DOHH2 (cell line): Measurements from ENCODE around the gene KBTBD6.

ENCODE experiments used
- H3F3A ChIP-seq: fragments of 200-600 bp; sonication (generic), shearing (Covaris generic); 2 replicates; pipeline ENCODE4 v1.6.0; 2016; ENCODE audit warnings: antibody characterized with exemption, mild to moderate bottlenecking; ENCODE audit not compliant: control insufficient read depth, insufficient read depth
- H3K27ac ChIP-seq: fragments of 200-600 bp; sonication (generic); 2 replicates; pipeline ENCODE4 v1.5.1; 2014; ENCODE audit warnings: low read depth, mild to moderate bottlenecking, low read length, moderate library complexity
- H3K27me3 ChIP-seq: fragments of 200-600 bp; sonication (generic); 2 replicates; pipeline ENCODE4 v1.6.1; 2014; ENCODE audit warnings: mild to moderate bottlenecking, low read length, mixed read lengths; ENCODE audit not compliant: control insufficient read depth
- H3K36me3 ChIP-seq: fragments of 200-600 bp; sonication (generic); 2 replicates; pipeline ENCODE4 v1.6.1; 2014; ENCODE audit warnings: mild to moderate bottlenecking, low read length, moderate library complexity, mixed read lengths; ENCODE audit not compliant: control insufficient read depth
- H3K4me1 ChIP-seq: fragments of 200-600 bp; sonication (generic); 2 replicates; pipeline ENCODE4 v1.6.1; 2014; ENCODE audit warnings: mild to moderate bottlenecking, low read length, mixed read lengths; ENCODE audit not compliant: control insufficient read depth
- H3K4me2 ChIP-seq: fragments of 200-600 bp; sonication (generic); 2 replicates; pipeline ENCODE4 v1.6.0; 2014; ENCODE audit warnings: mild to moderate bottlenecking, low read length, moderate library complexity
- H3K4me3 ChIP-seq: fragments of 200-600 bp; sonication (generic); 2 replicates; pipeline ENCODE4 v1.5.1; 2014; ENCODE audit warnings: mild to moderate bottlenecking, low read length, mixed read lengths
- H3K79me2 ChIP-seq: fragments of 200-600 bp; sonication (generic); 2 replicates; pipeline ENCODE4 v1.6.1; 2014; ENCODE audit warnings: mild to moderate bottlenecking, low read length, mixed read lengths; ENCODE audit not compliant: control insufficient read depth
- H3K9me2 ChIP-seq: fragments of 200-600 bp; sonication (generic); replicated peaks from 2 replicates; pipeline ENCODE4 v1.6.1; 2014; ENCODE audit warnings: mild to moderate bottlenecking, low read length, mixed read lengths; ENCODE audit not compliant: control insufficient read depth
- H3K9me3 ChIP-seq: fragments of 200-600 bp; sonication (generic); 2 replicates; pipeline ENCODE4 v1.6.1; 2014; ENCODE audit warnings: antibody characterized with exemption, low read length, mixed read lengths; ENCODE audit not compliant: control insufficient read depth, insufficient read depth
- H4K20me1 ChIP-seq: fragments of 200-600 bp; sonication (generic); 2 replicates; pipeline ENCODE4 v1.6.0; 2014; ENCODE audit warnings: low read depth, mild to moderate bottlenecking, antibody characterized with exemption, low read length, moderate library complexity; ENCODE audit not compliant: control insufficient read depth, insufficient read depth
- CTCF ChIP-seq: fragments of 200-600 bp; sonication (generic); IDR thresholded peaks from one replicate; pipeline ENCODE4 v1.5.1; 2014; ENCODE audit warnings: antibody characterized with exemption, mild to moderate bottlenecking, low read depth, low read length; ENCODE audit not compliant: poor library complexity, severe bottlenecking
- EZH2phosphoT487 ChIP-seq: fragments of 200-600 bp; sonication (generic); IDR thresholded peaks from 2 replicates; pipeline ENCODE4 v1.6.1; 2017; ENCODE audit warnings: borderline replicate concordance, mild to moderate bottlenecking, antibody characterized with exemption, low read length, moderate library complexity, mixed read lengths

KBTBD6 gene

GRCh38 chr13:41139296-41139966, 6.8 kb upstream of the KBTBD6 start:
- H3K4me2 ChIP-seq, result no peak overlapping the region
- H4K20me1 ChIP-seq, result no peaks in the 10 kb centered on the region
- H3K79me2 ChIP-seq, result no peaks in the 10 kb centered on the region
- TF ChIP-seq CTCF (no peak), EZH2phosphoT487 (no peak)
- H3K36me3 ChIP-seq, result no peaks in the 10 kb centered on the region
- no peak overlapping the region for H3K27ac ChIP-seq
- no peaks in the 10 kb centered on the region for H3K9me3 ChIP-seq
- no peaks in the 10 kb centered on the region for H3K4me1 ChIP-seq
- H3K4me3 ChIP-seq, result no peak overlapping the region
- H3K9me2 ChIP-seq, result no peaks in the 10 kb centered on the region
- peaks cover 3% of the 10 kb centered on the region; the same call in 1 of the 2 replicates for H3F3A ChIP-seq
- H3K27me3 ChIP-seq, result no peaks in the 10 kb centered on the region

- H3K4me2 ChIP-seq, result no peak overlapping the region
- peaks cover 5% of the 10 kb centered on the region for H3K4me1 ChIP-seq
- no peaks in the 10 kb centered on the region for H3K9me2 ChIP-seq
- no peaks in the 10 kb centered on the region for H3F3A ChIP-seq
- no peak overlapping the region for H3K27ac ChIP-seq
- H3K27me3 ChIP-seq, result no peaks in the 10 kb centered on the region
- H3K36me3 ChIP-seq, result no peaks in the 10 kb centered on the region
- no peaks in the 10 kb centered on the region for H4K20me1 ChIP-seq
- H3K4me3 ChIP-seq, result no peak overlapping the region
- peaks cover 8% of the 10 kb centered on the region for H3K79me2 ChIP-seq
- no peaks in the 10 kb centered on the region for H3K9me3 ChIP-seq
- TF ChIP-seq EZH2phosphoT487 (no peak), CTCF (no peak)
Measured at GRCh38 chr13:41137951-41138350, 5.3 kb upstream of the KBTBD6 start.

GRCh38 chr13:41137241-41137640, 4.6 kb upstream of the KBTBD6 start:
- Histone ChIP-seq H3F3A (no peaks in the 10 kb centered on the region), H3K4me1 (peaks cover 5% of the 10 kb centered on the region), H3K9me2 (no peaks in the 10 kb centered on the region), H3K79me2 (peaks cover 13% of the 10 kb centered on the region), H3K4me3 (no peak overlapping the region), H3K9me3 (no peaks in the 10 kb centered on the region), H3K27ac (no peak overlapping the region), H4K20me1 (no peaks in the 10 kb centered on the region), H3K4me2 (no peak overlapping the region), H3K36me3 (no peaks in the 10 kb centered on the region), H3K27me3 (no peaks in the 10 kb centered on the region)
- TF ChIP-seq EZH2phosphoT487 (no peak), CTCF (no peak)
